CD1c-positive myeloid dendritic cell (primary cell): Measurements from ENCODE around the gene IL1R2.

Experiments
- DNase-seq: peaks from one replicate; pipeline ENCODE4 v3.0.0-alpha.2; 2016; ENCODE audit errors: extremely low spot score

IL1R2 gene

DNA sequence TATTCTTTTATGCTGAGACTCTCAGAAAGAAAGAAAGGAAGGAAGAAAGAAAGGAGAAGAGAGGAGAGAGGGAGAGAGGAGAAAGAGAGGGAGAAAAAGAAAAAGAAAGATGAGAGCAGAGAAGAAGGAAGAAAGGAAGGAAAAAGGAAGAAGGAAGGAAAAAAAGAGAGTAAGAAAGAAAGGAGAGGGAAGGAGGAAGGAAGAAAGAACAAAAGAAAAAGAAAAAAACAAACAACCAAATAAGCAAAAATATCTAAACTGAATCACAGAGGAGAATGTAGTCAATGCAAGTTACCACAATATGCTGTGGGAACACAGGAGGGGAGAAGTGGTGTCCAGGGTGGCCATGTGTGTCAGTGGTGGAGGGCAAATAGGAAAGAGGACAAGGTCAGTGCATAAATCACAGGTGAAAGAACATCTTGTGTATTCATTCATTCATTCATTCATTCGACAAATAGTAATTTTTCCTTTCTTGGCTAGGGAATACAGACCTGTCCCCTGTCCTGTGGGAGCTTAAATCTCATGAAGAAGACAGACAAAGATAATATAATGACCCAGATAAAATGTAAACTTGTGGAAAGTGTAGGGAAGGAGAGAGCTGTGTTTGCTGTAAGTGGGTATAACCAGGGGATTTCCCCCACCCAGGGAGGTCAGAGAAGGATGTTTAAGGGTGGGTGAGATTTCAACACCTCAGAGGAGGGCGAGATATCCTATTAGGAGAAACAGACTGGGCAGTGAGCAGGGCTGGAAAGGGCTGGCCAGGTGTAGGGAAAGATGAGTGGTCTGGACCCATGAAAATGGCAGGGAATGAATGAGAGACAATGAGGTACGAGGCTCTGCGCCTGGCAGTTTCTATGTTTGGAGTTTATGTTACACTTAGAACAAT is 50.7 kb downstream of the IL1R2 start:
- no peak for DNase-seq

DNA sequence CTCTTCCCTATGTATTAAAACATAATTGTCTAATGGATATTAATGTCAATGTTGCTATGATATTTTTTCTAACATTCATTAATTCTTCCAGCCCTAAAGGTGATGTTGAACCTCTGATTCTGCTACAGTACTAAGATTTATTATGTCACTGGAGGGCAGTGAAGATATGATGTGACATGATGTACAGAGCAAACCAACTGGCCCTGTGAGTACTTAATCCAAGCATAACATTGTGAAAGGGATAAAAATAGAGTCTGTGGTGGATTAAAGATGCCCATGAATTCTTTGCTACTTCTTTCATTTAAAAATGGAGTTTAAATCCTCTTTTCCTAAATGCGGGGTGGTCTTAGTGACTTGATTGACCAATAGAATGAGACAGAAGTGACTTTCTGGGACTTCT is 51.8 kb downstream of the IL1R2 start:
- no peak for DNase-seq

DNA sequence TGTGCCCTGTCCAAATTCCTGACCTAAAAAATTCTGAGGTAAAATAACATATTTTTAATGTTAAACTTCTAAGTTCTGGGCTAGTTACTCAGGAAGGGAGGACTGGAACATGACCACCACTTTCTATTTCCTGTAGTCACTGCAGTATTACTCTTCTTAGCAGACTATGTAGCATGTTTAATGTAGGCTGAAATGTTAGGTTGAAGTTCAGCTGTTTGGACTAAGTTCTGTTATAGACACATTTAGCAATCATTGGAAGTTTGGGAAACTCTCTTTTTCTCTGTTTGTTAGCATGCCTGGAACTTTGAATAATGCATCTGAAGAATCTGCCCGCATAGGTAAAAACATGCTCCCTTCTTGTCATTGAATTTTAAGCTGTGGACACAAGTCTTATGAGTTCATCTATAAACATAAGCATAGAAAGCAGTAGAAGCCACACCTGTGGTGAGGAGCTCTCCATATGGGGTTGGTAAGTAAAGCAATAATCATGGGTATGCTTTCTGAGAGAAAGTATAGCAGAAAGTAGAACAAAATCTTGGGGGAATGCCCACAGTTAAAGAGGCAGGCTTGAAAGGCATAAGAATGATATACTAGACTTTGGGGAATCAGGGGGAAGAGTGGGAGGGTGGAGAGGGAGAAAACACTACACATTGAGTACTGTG is 52.6 kb downstream of the IL1R2 start:
- DNase-seq: no peak

DNA sequence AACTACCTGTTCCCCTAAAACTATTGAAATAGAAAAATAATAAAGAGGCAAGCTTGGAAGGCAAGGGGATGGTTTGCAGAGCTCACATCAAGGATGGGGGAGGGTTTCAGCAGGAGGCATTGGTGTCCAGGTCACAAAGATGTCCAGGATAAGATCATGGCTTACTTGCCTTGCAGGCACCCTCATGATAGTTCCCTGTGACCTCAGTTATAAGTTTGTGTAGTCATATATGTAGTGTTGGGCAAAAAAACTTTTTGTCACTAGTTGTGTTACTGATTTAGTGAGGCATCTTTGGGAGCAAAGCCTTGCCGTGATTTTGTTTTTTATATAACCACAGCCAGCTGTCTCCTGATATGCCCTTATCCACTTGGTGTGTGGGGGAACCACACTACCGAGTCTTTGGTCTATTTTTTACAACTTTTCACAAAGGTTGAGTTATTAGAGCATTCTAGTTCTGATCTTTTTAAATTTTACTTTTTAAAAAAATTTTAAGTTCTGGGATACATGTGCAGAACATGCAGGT is 53.3 kb downstream of the IL1R2 start:
- no peak for DNase-seq

DNA sequence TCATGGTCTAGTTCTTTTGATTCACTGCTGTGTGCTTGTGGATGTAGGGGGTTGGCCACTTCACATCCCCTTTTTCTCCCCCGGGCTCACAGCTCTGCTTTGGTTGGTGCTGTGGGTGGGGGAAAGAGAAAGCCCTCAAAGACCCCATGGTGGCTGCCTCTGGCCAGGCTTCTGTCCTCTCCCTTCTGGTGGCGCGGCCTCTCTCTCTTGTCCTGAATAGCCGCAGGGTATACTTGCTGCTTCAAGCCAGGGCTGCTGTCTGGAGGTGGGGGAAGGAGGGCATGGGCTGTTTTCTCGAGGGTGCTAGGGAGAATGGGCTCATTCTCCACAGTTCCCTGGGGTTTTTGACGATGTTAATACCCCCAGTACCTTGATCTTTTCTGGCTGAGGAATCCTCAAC is 53.9 kb downstream of the IL1R2 start:
- no peak for DNase-seq

DNA sequence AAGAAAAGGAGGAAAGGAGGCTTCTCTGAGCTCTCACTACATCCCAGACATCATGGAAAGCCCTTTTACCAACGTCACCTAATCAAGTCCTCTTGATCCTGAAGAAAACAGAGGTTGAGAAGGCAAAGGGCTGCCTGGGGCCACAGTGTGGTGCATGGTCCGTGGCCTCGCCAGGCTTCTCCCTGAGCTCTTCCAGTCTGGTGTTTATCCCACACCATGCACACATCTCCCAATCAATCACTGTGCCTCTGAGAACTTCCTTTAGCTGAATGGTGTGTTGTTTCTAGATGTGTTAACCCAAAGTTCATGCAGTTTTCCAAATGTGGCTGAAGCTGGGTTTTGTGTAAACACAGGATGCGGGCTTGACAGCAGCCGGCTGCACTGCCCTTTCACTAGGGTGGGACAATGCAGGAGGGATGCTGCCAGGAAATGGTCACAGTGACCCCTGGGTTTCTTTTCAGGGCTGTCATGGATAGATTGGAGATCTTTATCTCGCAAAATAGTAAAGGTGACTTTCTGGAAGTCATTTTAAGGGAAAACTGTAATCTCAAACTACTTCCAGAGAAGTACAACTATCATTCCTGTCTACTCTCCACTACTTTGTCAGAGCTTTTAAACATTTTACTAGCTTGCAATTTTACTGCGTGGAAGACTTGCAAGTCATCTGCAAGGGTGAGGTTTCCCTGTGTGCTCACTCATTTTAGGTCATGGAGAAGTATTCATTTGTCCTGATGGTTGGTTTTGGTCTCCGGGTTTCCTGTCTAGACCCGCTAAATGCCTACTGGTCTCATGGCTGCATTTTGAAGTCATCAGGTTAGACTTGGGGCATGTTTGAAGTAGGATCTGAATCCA is 54.6 kb downstream of the IL1R2 start:
- DNase-seq: no peak

DNA sequence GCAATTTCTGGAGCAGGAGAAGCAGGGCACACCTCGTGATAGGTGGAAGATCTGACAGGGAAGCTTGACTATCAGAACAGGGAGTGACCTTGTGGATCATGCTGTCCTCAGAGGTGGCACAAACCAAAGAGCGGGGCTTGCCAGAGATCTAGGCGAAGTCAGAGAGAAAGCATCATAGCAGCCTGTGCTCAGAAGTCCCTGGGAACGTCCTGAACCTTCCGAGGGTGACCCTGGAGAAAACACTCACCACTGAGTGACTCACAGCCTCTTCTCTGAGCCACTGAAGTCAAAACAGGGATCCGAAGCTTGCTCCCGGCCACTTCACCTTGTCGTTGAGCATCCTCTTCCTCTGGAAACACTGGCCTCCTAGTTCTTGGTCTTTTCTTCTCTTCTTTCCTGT is 56.7 kb downstream of the IL1R2 start:
- DNase-seq: no peak

DNA sequence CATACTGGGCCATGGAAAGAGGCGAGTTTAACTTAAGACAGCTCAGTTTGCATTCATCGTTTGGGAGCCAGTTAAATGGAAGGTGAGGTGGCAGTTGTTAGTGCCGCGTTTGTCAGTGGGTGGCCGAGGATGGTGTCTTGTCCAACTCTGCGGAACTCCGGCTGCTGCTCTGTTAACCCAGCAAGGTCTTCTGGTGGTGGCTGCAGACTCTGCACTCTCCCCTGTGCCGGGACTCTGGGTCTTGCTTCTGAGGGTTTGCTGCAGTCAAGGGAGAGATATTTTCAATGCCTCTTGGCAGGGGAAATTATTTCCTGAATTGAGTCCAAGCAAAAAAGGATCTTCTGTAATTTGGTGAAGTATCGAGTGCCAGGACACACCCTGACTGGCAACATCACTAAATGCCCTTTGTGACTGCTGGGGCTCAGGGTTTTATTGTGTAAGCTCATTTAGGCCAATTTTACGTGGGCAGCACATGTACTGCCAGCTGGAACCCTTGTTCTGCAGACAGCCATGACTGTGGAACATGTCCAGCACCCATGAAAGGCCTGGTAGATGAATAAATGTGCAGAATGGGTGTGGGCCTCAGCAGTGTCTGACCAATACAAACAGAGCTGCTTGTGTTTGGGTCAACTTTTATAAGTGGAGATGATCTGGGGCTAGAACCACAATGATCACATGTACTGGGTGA is 58.1 kb downstream of the IL1R2 start:
- peak; percentile 57 for DNase-seq

DNA sequence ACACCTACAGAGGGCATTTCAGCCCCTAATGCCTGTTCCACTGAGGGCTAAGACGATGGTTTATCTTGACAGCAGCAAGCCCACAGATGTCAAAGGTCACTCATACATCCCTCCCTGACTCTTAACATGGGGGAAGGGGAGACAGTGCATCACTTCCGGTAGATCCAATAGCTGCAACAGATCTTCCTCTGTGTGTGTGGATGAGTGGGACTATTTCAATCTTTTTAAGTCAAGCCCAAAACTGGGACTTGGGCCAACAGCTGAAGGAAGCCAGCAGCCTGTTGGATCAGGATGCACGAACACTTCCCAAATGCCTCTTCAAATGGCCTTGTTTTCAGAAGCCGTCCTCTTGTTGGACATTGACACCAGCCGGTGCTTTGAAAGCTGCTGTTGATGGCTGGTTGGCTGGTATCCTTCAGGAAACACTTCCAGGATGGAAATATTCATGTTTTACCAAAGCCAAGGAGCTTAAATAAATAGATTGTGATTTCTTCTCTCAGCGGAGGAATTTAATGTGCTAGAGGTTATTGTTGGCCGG is 59.2 kb downstream of the IL1R2 start:
- DNase-seq: peak; percentile 28

DNA sequence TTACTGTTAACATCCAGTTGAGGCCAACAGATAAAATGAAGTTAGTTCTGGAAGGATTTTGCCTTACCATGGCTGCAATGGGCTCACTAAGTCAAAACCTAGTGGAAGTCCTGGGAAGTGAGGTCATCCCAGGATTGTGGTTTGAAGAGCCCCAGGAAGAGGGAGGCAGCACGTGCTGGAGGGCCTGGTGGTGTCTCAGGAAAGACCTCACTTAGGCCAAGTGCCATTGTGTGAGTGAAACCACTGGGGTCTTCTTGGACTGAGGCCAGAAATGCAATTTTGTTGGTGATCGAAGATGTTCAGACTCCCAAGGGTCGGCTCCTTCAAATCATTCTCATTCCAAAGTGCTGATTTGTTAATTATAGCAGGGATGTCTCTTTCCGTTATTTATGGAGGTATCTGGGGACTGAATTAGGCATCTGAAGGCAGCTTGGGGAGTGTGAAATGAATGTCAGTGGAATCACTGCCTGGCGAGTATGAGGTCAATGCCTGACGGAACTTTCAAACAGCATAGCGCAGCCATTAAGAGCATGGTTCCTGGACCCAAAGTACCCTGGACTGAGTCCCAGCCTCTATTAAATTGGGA is 60.0 kb downstream of the IL1R2 start:
- DNase-seq: no peak

DNA sequence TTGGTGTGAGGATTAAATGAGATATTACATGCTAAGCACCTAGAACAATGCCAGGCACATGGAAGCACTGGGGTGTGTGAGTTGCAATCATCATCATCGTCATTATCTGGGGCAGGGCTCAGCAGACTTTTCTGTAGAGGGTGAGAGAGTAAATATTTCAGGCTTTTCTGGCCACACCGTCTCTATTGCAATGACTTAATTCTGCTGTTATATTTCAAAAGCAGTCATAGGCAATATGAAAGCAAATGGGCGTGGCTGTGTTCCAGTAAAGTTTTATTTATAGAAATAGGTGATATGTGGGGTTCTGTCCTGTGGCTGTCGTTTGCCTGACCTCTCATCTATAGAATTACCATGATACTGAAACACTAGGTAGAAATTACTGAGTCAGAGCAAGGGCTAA is 60.6 kb downstream of the IL1R2 start:
- DNase-seq: no peak

DNA sequence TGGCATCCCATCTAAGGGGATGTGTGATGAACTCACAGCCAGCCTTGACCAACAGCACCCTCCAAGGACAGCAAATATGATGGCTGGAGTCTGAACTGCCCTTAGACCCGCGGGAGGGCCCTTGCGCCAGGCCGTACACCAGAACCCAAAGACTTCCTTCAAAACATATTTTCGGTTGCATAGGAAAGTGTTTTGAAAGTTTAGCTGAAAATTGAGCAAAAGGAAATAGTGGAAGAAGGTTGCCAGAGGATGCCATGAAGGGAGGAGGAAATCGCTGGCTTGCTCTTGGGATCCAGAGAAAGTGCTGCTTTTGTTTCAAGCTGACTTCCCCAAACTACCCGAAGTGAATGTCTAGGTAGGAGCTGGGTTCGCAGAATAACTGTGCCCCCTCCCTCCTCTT is 61.3 kb downstream of the IL1R2 start:
- DNase-seq: peak; percentile 81

DNA sequence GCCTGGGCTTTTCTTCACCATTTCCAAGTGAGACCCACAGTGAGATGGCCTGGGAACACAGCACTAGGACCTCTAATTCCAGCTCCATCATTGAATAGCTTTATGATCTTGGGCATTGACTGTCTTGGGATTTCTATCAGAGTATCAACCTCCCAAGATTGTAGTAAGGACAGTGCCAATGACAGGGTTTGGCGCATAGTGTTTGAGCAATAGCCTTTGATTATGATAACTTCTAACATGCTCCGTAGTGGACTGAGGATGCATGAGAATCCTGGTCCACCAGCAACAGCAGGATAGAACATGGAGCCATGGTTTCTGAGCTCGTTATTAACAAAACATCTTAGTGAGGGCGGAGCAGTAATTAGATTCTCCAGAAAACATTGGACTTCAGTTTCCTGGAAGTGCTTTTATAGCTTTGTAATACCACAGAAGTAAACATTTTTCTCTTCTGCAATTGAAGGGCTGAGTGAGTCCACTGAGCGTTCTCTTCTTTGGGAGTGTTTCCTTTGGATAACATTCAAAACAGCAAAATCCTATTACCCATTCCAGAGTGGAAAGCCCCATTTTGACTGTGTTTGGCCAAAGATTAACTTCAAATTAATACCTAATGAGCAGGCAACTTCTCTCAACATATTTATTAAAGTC is 63.7 kb downstream of the IL1R2 start:
- DNase-seq: peak; percentile 28

DNA sequence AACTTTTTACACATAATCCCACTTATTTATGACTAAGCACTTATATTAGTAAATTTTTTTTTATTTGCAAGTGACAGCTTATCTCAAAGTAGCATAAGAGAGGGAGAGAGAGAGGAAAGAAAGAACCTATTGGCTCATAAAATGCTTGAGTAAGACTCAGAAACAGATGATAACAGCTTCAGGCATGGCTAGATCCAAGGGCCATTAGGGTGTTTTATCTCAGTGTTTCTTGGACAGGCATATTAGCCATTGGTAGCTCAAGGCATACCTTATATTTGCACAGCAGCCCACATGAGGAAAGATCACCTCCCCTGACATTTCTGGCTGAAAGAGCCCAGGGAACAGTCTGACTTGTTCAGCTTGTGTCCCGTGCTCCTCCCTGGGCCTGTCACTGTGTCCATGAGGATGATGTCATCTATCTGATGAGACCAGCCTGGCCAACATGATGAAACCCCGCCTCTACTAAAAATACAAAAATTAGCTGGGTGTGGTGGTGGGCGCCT is 64.4 kb downstream of the IL1R2 start:
- no peak for DNase-seq

DNA sequence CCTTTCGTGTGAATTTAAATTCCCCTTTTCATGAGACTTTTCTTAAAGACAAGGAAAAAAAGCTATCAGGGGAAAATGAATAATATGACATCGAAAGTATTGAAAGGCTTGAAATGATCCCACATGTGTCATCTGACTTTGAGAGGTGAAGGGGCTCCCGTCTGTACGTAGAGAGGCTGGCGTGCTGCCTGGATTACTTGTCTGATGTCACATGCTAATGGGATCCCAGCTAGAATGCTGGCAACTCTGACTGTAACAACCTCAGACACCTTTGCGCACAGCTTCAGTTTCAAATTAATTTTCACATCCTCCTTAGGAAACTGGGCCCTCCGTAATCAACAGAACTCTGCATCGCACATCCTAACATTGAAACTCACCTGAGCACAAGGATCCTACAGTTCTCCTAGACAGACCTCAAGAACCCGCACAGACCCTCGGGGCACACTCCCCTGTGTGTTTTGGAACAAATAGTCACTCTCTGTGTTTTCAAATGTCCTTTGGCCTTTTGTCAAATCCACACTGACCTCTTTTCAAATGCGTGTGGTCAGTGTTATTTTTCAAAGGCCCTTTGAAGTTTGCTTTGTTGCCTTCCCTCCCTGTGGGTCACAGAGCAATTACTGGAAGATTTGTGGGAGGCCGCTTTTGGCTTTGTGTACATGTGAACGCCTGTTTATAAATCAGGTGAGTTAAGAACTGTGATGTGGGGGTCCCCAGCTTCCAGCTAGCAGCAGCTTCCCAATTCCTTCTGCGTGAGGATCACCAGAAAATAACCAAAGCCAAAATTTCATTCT is 65.9 kb downstream of the IL1R2 start:
- DNase-seq: peak; percentile 33

DNA sequence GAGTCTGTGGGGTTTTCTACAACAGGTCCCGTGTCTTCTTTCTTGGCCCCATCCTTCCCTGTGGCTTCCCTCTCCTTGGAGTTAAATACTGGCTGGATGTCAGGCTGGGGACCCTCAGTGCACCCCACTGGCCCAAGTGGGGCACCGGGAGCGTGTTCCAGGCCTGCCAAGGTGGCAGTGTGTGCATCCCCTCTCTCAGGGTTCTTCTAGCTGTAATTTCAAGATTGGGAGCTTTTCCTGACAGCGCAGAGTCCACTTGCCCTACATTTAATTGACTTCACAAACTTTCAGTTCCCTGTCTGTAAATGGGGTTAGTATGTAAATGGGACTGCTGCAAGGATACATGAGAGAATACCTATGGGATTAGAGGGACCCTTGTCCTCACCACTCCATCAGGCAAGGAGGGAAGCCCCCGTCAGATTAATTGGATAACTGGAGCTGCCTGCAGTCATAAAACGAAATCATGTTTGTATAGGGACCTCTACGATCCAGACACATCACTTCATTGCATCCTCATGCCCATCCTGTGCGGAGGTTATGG is 66.6 kb downstream of the IL1R2 start:
- DNase-seq: no peak

DNA sequence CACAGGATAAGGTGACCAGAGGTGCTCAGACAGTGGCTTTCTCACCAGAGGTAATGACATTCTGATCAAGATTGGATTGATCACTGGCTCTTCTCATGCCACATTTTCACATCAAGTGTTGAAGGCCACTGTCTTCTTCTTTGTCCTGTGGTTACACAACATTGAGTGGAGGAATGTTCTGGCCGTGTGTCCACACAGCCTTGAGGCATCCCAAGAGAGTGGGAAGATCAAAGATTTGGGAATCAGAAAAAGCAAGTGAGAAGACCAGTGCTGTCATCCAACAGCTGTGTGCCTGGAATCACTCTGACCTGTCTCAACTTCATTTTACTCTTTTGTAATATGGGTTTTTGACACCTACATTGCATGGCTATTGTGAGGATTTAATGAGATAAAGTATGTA is 67.4 kb downstream of the IL1R2 start:
- DNase-seq: no peak

DNA sequence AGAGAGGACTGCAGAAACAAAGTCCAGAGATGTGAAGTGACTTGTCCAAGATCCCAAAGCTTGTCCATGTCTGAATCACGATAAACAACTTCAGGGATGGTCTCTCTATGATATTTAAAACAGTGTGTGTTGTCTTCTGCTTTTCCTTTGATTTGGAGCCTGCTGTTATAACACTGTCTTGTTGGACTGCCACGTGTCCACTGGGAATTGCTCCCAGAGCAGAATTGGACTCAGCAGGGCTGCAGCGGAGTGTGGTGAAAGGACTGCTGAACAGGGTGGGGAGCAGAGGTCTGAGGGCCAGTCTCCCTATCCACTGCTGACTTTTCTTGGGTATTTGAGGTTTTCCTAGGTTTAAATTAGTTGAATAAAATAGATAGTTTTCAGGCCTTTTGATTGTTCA is 68.3 kb downstream of the IL1R2 start:
- no peak for DNase-seq

DNA sequence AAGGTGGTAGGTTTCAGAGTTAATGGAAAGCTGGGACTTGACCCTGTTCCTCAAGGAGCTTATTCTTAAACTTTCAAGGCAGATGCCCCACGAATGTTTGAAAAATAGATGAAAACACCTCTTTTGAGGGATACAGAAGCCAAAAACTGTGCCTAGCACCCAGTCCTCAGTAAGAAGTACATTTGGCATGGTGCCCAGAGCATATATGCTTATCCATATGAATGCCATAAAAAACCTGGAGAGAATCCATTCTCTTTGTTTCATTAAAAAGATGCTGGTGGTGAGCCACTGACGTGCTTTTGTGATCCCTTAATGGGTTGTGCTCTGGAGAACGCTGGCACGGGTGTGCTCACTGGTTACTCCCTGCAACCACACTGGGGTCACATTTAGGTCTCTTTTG is 69.0 kb downstream of the IL1R2 start:
- DNase-seq: no peak
